Peyer's patch (tissue), 4 donors: ENCODE results near the gene MPV17L. TPM values are rescaled to one million over a fixed set of nuclear protein-coding genes. Genes with fewer than 3 reads are reported as not detected.
"Not testable (repeated sequence)": the region's sequence is repeated elsewhere in the genome, so short reads cannot be mapped to it uniquely, and the experiment has no call there.

Source experiments
- DNase-seq, 3 donors: peaks; one replicate each; pipeline ENCODE4 v3.0.0-alpha.2; 2017 to 2019
- H3K27ac ChIP-seq, 4 donors: fragments of 200-600 bp; sonication (generic); one replicate each; pipeline ENCODE4 v1.5.1; 2016 to 2019
- H3K27me3 ChIP-seq, 2 donors: fragments of 200-600 bp; sonication (generic); one replicate each; pipeline ENCODE4 v1.5.1; 2019
- H3K36me3 ChIP-seq, 3 donors: fragments of 200-600 bp; sonication (generic); one replicate each; pipeline ENCODE4 v1.5.1; 2016 to 2019
- H3K4me1 ChIP-seq, 4 donors: fragments of 200-600 bp; sonication (generic); one replicate each; pipeline ENCODE4 v1.5.1; 2016 to 2019
- H3K4me3 ChIP-seq, 4 donors: fragments of 200-600 bp; sonication (generic); 1 replicate in 3 of 4; 2 replicates in 1 of 4; pipeline ENCODE4 v1.5.1; 2016 to 2019; ENCODE audit warnings: mild to moderate bottlenecking in 1 of 4
- H3K9me3 ChIP-seq, 4 donors: fragments of 200-600 bp; sonication (generic); one replicate each; pipeline ENCODE4 v1.5.1; 2016 to 2019; ENCODE audit warnings: mild to moderate bottlenecking in 1 of 4
- POLR2A ChIP-seq, 2 donors: fragments of 450-650 bp; IDR thresholded peaks; one replicate each; pipeline ENCODE4 v1.5.1; 2017; ENCODE audit warnings: antibody characterized with exemption in 2 of 2, mild to moderate bottlenecking in 2 of 2, moderate library complexity in 2 of 2
- total RNA-seq, 4 donors: library from RNA; depleted of rRNA; stranded (reverse); fragments of >200 nt; gene quantifications; one replicate each; pipeline ENCODE4 v1.1.0, GENCODE V29; 2016
- TF ChIP-seq, protein P1 (sequence below), 6 experiments: fragments of 450-650 bp in 4 of 6; fragments of 200-600 bp in 2 of 6; sonication (generic) in 1 of 6; IDR thresholded peaks; one replicate each; pipeline ENCODE4 v1.5.1; 2017 to 2019; ENCODE audit warnings: antibody characterized with exemption in 6 of 6, mild to moderate bottlenecking in 3 of 6, moderate library complexity in 1 of 6

The MPV17L gene
- total RNA-seq, 4 donors from 2014 or later = 6.6 to 19.8 (median 14.4) TPM

DNA sequence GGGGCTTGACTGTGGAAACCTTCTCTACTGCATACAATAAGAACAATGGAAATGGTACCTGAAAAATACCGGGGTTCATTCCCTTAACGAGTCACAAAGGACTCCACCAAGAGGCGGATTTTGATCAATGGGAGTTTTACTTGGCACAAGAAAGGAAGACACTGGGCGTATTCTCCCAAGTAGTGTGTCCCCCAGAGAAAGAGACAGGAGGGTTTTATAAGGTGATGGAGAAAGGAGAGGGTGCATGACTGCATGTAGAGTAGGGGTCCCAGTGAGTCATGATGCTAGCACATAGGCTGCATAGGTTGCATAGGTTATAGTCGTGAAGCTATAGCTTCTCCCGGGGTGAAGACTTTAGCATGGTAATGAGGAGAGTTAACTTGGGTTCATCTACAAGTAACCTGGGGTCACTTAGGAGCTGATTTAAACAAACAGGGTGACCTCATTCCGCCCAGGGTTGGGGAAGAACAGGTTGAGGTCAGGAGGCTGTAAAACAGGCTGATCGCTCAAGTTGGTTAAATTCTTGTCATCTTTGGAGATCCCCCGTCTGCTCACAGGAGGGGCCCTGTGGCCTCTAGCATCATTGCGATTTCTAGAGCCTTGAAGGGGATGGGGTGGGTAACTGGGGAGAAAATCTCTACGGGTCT is 1.5 kb downstream of the MPV17L start:
- Histone ChIP-seq H3K36me3 (peaks cover 0 to 6% (median 0%) of the 10 kb centered on the region in 3 donors), H3K4me3 (peak overlapping the region in 2 of 4 donors; percentile 72 to 73), H3K9me3 (no peaks in the 10 kb centered on the region), H3K27ac (no peak overlapping the region), H3K27me3 (no peaks in the 10 kb centered on the region), H3K4me1 (no peaks in the 10 kb centered on the region)
- no peak for TF ChIP-seq POLR2A (IDR thresholded peaks at IDR 0.05)
- TF ChIP-seq, protein P1, sequence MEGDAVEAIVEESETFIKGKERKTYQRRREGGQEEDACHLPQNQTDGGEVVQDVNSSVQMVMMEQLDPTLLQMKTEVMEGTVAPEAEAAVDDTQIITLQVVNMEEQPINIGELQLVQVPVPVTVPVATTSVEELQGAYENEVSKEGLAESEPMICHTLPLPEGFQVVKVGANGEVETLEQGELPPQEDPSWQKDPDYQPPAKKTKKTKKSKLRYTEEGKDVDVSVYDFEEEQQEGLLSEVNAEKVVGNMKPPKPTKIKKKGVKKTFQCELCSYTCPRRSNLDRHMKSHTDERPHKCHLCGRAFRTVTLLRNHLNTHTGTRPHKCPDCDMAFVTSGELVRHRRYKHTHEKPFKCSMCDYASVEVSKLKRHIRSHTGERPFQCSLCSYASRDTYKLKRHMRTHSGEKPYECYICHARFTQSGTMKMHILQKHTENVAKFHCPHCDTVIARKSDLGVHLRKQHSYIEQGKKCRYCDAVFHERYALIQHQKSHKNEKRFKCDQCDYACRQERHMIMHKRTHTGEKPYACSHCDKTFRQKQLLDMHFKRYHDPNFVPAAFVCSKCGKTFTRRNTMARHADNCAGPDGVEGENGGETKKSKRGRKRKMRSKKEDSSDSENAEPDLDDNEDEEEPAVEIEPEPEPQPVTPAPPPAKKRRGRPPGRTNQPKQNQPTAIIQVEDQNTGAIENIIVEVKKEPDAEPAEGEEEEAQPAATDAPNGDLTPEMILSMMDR (IDR thresholded peaks at IDR 0.05) = no peak
- no peak for DNase-seq

GRCh38 chr16:15398618-15399316 is 3.2 kb downstream of the MPV17L start:
- H3K27ac ChIP-seq = peak overlapping the region in 2 of 4 donors; percentile 40 to 65
- H3K36me3 ChIP-seq = peaks cover 0 to 8% (median 0%) of the 10 kb centered on the region in 3 donors
- DNase-seq = no peak

GRCh38 chr16:15399317-15399716 is 3.8 kb downstream of the MPV17L start:
- H3K27me3 ChIP-seq = no peaks in the 10 kb centered on the region
- TF ChIP-seq, protein P1 (IDR thresholded peaks at IDR 0.05) = no peak
- TF ChIP-seq POLR2A (IDR thresholded peaks at IDR 0.05) = no peak
- H3K27ac ChIP-seq = peak overlapping the region in 2 of 4 donors; percentile 40 to 65
- H3K36me3 ChIP-seq = peaks cover 0 to 8% (median 0%) of the 10 kb centered on the region in 3 donors
- H3K4me3 ChIP-seq = no peak overlapping the region
- H3K9me3 ChIP-seq = no peaks in the 10 kb centered on the region
- H3K4me1 ChIP-seq = no peaks in the 10 kb centered on the region
- DNase-seq = no peak

More at GRCh38 chr16:15398618-15399316, 3.2 kb downstream of the MPV17L start:
- H3K4me3 ChIP-seq = peak overlapping the region in 1 of 4 donors; percentile 1
- no peaks in the 10 kb centered on the region for H3K9me3 ChIP-seq
- no peak for TF ChIP-seq POLR2A (IDR thresholded peaks at IDR 0.05)
- TF ChIP-seq, protein P1 (IDR thresholded peaks at IDR 0.05) = no peak
- no peaks in the 10 kb centered on the region for H3K4me1 ChIP-seq
- no peaks in the 10 kb centered on the region for H3K27me3 ChIP-seq

DNA sequence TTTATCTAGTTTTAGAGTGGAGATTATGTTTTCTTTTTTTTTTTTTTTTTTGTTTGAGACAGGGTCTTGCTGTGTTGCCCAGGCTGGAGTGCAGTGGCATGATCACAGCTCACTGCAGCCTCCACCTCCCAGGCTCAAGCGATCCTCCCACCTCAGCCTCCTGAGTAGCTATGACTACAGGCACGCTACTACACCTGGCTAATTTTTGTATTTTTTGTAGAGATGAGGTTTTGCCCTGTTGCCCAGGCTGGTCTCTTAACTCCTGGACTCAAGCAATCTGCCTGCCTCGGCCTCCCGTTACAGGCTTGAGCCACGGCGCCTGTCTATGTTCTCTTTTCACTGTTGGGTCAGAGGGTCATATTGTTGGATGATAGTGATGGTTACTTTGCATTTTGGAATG is 4.8 kb downstream of the MPV17L start:
- H3K4me3 ChIP-seq, H3K4me1 ChIP-seq, DNase-seq, H3K9me3 ChIP-seq, H3K27me3 ChIP-seq, H3K36me3 ChIP-seq, H3K27ac ChIP-seq: not testable (repeated sequence)

DNA sequence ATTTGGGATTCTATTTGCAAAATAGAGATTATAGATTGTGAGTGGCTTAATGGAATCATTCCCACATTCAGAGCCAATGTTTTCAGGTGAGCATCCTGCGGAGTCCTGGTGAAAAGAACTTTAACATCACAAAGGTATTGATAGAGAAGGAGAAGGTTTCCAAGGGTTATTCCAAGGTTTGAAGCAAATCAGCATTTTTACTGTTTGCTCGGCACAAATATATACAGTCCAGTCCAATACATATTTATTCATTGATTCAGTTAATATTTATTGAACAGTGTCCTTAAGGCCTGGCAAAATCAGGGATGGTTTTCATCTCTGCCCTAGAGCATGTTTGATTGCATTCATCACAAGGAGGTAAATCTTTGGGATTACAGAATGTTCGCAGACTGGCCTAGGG is 6.4 kb downstream of the MPV17L start:
- Histone ChIP-seq H3K27ac (no peak overlapping the region), H3K4me1 (no peaks in the 10 kb centered on the region), H3K27me3 (no peaks in the 10 kb centered on the region), H3K4me3 (no peak overlapping the region), H3K36me3 (peaks cover 0 to 8% (median 0%) of the 10 kb centered on the region in 3 donors), H3K9me3 (no peaks in the 10 kb centered on the region)
- no peak for TF ChIP-seq POLR2A (IDR thresholded peaks at IDR 0.05)
- TF ChIP-seq, protein P1 (IDR thresholded peaks at IDR 0.05) = no peak
- DNase-seq = no peak

GRCh38 chr16:15403392-15403995 is 7.9 kb downstream of the MPV17L start:
- Histone ChIP-seq H3K27ac (no peak overlapping the region), H3K4me3 (no peak overlapping the region), H3K27me3 (no peaks in the 10 kb centered on the region), H3K9me3 (no peaks in the 10 kb centered on the region), H3K4me1 (no peaks in the 10 kb centered on the region), H3K36me3 (peaks cover 0 to 8% (median 0%) of the 10 kb centered on the region in 3 donors)
- TF ChIP-seq, protein P1 (IDR thresholded peaks at IDR 0.05) = no peak
- TF ChIP-seq POLR2A (IDR thresholded peaks at IDR 0.05) = no peak
- DNase-seq = no peak

DNA sequence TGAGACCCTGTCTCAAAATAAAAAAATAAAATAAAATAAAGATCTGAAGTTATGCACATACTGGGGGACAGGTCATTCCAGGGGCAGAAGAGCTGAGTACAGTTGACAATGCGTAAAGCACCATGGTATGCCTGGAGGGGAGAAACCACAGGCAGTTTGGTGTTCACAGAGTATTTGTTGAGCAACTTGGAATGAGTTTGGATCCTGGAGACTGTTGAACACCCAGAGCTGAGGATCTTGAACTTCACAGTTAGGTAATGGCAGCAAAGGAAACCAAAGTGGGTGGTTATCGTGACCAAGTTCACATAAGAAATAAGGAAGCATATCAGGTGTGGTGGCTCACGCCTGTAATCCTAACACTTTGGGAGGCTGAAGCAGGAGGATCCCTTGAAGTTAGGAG is 8.5 kb downstream of the MPV17L start:
- H3K4me3 ChIP-seq, H3K4me1 ChIP-seq, H3K27ac ChIP-seq, H3K36me3 ChIP-seq, DNase-seq, H3K9me3 ChIP-seq, H3K27me3 ChIP-seq: not testable (repeated sequence)
